M059J (cell line): ENCODE results near the gene PREB. TPM values are rescaled to one million over a fixed set of nuclear protein-coding genes. Genes with fewer than 3 reads are reported as not detected.

ENCODE experiments used
- DNase-seq: peaks from one replicate; pipeline ENCODE4 v3.0.0-alpha.2; 2012; ENCODE audit warnings: low read depth
- total RNA-seq: library from RNA; depleted of rRNA; stranded (reverse); fragments of >200 nt; shearing (Covaris generic); gene quantifications from 2 replicates; pipeline ENCODE4 v1.2.3, GENCODE V29; 2014

PREB gene
- total RNA-seq, 1 experiment from 2014 or later: 64.9 TPM

DNA sequence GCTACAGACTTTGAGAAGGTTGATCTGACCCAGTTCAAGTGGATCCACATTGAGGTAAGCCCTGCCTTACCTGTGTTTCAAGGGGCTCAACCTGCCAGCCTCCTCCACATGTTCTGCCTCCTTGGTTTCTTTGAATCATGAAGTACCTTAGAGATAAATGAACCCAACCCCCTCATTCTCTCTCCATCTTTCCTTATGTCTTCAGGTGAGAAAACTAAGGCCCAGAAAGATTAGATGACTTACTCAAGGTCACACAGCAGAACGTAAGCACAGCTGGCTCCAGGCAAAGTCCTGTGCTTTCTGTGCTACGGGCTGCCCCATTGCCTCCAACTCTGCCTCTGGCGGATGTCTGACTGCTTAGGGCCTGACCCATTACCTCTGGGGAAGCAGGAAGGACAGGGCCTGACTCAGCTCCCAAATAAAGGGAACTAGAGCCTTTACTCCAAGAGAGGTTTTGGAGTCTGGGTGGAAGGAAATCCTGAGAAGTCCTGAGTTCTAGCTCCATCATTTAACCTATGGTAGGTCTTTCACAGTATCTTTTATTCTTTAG is 37.6 kb downstream of the PREB start:
- DNase-seq: no peak

DNA sequence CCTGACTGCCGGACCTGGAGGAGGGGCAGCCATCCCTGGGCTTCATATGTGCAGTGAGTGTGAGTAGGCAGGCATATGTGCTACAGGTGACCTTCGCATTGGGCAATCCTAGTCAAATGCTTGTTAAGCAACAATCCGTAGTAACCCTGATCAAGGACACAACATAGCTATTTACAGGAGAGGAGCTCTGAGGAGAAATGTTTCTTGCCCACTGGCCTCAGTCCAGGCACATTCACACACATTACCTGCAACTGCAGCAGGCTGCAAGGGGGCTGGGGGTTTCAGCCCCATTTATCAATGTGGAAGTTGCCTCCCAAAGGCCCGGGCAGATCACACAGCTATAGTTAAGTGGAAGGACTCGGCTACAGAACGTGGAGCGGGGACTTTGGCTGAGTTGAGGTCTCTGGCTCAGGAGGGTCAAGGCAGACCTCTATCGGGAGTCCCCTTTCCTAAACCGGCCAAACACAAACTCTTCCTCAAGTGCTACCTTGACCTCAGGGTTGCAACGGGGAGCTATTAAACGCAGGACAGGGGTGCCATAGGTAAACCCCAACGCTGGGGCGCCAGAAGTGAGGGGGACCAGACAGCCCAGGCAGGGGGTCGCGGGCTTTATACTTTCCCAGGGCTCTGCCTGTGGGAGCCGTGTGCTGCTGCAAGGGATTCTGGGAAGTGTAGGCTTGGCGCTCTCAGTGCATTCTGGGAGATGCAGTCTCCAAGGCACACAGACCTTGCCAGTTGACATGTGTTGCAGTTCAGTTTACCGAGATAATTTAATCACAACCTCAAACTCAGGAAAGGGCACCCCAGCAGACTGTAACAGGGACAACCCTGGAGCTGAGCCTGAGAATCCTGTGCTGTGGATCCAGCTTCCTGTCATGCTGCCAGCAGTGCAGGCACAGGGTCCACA is 38.4 kb downstream of the PREB start:
- peak; percentile 36 for DNase-seq

DNA sequence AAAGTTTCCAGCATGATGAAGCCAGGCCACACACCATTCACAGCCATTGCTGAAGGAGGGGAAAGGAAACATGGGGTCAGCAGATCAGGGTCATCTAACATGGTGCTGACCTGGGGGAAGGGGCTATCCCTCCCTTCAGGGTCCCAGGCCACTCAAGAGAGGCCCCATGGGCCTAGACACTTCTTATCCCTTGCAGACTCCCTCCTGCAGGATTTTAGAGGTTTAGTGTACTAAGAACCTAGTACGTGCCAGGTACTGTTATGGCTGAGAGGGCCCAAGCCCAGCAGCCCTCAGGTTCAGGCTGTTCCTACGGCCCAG is 39.0 kb downstream of the PREB start:
- DNase-seq: no peak

DNA sequence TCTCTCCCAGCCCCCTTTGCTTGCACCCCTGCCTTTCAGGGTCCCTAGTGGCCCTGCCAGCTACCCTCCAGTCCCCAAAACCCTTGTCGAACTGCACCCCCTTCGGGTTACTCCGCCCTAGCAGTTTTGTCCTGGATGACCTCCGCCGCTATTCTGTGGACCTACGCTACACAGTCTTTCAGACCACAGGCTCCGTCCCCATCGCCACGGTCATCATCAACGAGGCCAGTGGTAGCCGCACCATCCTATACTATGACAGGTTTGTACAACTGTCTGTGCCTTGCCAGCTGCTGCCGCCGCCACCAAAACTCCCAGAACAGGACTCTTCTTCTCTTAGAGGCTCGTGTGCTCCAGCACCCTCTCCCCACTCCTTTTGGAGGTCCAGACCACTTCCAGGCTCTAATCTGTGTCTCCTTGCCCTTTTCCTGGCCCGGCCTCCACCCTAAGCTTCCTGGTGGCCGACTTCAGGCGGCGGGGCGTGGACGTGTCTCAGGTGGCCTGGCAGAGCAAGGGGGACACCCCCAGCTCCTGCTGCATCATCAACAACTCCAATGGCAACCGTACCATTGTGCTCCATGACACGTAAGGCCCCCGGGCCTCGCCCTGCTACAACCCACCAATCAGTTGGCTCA is 40.0 kb downstream of the PREB start:
- no peak for DNase-seq

DNA sequence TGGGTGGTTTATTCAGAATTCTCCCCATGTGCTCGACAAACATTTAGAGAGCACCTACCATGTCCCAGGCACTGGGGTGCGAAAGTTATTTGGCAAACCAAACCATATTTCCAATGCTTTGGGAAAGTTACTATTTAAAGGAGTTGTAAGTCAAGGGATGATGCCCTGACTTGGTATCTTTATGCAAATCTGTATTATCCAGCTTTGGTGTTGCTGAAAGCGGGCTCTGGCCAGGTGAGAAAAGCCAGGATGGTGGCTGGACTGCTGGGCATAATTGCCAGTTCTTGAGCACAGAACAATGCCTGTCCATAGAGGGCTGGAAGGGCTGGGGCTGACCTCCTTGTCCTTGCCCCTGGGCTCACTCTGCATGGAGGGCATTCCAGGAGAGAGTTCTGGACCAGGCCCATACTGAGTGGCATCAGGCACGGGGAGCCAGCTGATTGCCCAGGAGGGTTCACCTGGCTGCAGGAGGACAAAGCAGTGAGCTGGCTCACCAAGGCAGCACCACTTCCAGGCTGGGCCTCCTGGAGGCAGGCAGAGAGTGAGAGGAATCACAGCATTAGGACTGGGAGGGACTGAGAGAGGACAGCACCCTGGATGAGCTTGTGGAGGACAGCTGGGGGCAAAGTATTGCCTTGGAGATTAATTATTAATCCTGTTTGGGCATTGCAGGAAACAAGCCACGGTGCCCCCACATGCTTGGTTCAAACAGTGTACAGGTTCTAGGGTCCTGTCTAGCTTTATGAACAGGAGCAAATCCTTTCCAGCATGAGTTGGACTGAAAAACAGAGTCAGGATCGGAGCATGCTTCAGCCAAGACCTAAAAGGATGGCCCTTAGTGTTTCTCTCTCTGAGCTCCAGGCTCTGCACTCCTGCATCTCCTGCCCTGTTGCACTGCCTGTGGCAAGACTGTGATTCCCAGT is 40.7 kb downstream of the PREB start:
- no peak for DNase-seq

DNA sequence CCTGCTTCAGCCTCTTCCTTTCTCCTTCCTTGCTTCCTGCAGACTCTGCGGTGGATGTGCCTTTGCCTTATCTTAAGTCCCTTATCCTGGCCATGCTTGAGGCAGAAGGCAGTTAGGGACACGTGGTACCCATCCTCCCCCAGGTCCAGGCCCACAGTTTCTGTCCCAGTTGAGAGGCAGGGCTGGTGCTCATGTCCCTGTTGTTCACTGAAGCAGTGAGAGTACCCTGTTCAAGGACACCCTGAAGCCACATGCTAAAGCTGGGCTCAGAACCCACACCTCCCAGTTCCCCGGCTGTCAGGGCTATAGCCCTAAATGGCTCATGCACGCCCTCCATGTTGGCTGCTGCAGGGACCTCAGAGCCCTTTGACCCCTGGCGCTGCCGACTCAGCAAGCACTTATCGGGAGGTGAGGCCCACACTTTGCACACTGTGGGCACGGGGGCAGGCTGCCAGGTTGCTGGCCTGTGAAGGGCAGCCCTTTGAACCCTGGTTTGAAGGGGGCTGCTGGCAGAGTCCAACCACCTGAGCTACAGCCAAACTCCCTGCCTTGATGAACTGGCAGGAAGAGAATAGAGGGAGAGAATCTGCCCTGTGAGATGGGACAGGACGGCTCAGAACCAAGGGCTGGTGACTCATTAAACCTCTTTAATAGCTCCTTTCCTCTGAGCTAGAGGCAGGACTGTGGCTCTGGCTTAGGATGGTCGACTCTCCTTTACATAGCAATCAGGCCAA is 41.6 kb downstream of the PREB start:
- DNase-seq: peak; percentile 20

DNA sequence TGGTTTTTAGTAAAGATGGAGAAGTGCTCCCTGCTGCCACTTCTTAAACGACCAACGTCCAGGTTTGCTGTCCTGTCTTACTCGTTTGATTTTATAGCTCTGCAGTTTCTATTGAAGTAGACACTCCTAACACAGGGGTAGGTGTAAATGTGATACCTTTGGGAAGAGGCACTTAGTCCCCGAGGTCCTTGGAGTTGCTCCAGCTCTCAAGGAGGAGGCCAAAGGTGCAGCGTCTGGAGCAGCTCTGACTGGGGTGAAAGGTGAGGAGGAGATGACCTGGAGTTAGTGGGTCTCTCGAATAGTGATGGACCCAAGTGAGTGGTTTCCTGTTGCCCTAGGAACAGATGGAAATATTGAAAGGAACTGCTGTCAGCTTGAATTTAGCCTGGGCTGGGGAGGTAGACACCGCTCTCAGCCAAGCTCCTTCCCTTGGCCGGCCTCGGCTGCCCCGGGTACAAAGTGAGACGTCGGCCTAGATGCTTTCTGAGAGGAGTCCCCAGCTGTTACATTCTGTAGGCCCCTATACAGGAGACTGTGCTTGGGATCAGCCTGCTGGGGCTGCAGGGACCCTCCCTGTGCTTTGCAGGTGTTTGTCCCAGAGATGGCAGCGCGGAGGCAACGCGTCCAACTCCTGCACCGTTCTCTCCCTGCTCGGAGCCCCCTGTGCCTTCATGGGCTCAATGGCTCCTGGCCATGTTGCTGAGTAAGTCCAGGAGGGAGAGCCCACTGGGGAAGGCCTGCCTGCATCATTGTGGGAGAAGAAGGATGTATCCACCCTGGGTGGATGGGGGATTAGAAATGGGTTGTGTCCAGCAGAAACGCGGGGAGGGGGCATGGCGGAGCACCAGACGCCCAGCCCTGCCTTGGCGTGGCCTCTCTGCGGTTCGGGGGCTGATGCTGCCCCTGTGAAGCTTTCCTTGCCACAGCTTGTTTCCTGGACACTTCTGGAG is 42.4 kb downstream of the PREB start:
- no peak for DNase-seq

DNA sequence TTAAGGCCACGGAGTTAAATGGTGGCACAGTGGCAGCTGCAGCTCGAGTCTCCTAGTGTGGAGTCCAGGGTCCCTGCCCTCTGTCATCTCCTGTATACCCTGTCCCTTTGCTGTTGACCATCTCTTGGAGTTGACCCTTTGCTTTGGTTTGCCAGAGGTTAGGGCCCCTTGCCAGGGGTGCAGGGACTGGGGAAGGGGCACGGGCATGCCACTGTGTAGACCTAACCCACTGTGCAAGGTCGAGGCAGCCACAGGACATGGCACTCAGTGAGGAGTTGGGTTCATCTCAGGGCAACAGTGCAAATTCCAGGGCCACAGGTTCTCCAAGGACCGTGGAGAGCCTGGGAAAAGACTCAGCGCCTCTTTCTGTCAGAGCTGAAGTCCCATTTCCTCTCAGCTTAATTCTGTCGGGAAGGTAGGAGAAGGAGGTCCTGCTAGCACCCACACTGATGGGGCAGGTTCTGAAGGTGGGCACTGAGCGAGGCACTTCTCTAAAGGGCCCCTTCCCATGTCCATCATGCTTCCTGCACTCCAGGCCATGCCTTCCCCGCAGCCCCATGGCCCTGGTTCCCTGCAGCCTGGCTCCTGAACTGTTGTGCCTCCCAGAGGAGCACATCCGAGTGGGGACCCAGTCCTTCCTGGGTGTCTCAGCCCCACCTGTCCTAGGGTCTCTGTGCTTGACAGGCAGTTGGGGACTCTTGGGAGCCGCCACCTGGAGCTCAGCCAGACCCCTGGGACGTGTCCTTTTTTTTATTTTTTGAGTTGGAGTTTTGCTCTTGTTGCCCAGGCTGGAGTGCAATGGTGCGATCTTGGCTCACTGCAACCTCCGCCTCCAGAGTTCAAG is 45.1 kb downstream of the PREB start:
- DNase-seq: no peak

DNA sequence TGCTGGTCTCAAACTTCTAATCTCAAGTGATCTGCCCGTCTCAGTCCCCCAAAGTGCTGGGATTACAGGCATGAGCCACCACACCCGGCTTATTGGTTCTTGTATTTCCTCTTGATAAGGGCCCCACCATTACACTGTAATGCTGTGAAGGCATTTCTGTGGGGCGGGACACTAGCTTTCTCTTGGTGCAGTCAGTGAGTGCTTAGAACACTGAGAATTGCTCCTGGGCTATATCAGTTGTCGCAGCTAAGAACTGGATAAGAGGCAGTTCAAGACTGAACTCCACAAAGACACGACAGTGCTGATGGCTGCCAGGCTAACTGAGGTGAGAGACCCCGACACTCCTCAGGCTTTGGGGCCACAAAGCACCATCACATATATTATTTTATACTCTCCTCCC is 45.8 kb downstream of the PREB start:
- no peak for DNase-seq

DNA sequence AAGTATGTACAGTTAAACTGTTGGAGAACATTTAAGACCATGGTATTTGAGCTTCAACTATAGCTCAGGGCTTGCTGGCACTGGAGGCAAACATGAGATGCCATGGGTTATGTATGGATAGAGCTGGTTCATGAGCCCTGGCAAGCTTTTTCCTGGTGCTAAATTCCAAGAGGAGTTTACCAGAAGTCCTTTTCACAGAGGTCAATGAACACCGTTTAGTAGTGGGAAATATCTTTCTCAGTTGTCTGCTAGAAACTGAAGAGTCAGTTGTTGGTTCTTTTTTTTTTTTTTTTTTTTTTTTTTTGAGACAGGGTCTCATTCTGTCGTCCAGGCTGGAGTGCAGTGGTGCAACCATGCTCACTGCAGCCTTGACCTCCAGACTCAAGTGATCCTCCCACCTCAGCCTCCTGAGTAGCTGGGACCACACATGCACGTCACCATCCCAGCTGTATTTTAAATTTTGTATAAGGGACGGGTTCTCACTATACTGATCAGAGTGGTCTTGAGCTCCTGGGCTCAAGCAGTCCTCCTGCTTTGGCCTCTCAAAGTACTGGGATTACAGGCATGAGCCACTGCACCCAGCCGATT is 46.5 kb downstream of the PREB start:
- DNase-seq: no peak

DNA sequence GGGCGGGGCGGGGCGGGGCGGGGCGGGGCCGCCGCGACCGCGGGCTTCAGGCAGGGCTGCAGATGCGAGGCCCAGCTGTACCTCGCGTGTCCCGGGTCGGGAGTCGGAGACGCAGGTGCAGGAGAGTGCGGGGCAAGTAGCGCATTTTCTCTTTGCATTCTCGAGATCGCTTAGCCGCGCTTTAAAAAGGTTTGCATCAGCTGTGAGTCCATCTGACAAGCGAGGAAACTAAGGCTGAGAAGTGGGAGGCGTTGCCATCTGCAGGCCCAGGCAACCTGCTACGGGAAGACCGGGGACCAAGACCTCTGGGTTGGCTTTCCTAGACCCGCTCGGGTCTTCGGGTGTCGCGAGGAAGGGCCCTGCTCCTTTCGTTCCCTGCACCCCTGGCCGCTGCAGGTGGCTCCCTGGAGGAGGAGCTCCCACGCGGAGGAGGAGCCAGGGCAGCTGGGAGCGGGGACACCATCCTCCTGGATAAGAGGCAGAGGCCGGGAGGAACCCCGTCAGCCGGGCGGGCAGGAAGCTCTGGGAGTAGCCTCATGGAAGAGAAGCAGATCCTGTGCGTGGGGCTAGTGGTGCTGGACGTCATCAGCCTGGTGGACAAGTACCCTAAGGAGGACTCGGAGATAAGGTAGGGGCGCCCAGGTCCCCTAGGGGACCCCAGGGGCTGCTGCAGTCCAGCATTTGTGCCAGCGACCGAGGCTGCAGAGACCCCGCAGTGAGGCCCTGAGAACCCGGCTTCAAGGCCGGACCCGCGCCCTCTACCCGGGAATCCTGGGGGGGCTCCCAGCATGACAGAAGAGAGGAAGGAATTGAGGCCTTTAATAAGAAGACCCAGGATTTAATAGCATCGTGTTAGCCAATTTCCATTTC is 47.5 kb downstream of the PREB start, which contains the start of gene KHK:
Gene KHK (plus strand): TSS at position 49 of the 870 bp plus-strand sequence. CDS start 488 bp downstream, at position 537.
- DNase-seq: peak; percentile 11

DNA sequence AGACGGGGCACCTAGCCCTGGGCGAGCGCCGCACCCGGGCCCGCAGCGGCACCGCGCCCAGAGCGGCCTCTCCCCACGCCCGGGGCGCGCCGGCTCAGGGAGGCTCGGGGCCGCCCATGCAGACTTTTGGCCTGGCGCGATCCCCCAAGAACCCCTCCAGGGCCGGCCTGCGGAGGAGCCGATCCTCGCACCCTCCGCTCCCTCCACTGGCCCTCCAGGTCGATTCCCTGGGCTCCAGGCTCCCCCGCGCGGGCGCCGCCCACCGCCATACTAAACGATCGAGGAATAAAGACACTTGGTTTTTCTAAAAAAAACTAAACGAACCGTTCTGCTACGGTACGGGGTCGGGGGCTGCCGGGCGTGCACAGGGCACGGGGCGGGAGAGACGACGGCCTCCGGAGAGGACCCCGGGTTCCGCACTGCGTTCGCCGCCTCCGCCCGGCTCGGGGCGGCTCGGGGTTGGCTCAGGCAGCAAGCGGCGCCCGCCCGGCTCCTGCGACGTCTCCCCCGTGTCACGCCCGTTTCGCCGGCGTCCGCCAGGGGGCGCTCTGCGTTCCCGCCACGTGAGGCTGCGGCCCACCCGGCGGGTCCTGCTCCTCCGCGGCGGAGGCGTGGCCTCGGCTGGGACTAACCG is 48.2 kb downstream of the PREB start:
- peak; percentile 84 for DNase-seq

DNA sequence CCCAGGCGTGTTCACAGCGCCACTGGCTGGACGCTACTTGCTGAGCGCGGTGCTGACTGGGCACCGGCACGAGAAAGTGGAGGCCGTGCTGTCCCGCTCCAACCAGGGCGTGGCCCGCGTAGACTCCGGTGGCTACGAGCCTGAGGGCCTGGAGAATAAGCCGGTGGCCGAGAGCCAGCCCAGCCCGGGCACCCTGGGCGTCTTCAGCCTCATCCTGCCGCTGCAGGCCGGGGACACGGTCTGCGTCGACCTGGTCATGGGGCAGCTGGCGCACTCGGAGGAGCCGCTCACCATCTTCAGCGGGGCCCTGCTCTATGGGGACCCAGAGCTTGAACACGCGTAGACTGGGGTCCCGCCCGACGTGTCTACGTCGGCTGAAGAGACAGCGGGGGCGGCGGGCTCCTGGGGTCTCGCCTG is 48.8 kb downstream of the PREB start:
- DNase-seq: peak; percentile 57

DNA sequence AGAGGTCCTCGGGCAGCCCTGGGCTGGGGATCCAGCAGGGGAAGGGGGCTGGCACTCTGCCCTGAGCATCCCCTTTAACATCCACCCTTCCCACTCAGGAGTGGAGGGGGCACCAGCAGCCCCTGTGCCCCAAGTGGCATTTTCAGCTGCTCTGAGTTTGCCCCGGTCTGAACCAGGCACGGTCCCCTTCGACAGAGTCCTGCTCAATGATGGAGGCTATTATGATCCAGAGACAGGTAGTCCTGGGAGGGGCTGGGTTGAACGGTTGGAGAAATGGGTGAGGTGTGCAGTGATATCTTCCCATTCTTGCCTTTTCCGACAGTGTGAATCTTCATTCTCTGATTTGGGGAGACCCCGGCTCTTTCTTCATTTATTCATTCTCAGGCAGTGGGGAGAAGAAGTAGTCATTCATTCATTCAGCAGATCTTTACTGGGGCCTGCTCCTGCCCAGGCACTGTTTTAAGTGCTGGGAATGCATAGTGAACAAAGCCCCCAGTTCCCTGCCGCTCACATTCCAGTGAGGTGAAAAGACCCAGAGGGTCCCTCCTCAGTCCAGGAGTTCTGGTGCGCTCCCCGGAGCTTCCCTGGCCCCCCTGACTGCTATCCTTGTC is 49.3 kb downstream of the PREB start:
- DNase-seq: no peak

DNA sequence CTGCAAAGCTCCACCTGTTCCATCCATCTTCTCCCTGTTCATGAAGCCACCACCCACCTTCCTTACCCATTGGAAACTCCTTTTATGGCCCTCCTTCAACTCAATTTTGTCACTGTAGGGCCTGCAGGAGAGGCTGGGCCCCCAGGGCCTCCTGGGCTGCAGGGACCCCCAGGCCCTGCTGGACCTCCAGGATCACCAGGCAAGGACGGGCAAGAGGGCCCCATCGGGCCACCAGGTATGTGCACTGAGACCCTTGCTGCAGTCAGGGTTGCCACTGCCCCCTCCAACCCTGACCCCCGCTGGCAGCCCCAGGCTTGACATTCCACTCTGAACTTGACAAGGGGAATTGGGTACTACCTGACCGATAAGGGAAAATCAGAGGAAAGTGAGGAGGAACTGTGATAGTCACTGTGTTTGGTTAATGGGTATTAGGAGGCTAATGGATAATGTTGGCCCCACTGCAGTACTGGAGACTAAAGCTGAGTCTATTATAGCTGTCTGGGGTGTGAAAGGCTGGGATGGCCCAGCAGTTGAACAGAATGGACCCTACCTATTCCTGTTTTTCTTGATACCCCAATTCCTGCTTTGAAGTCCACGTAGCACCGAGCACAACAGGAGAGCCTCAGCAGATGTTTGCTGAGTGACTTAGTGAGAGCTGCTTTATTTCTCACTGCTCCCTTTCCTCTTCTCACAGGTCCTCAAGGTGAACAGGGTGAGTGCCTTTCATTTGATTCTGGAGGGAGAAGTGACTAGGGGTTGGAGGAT is 50.0 kb downstream of the PREB start:
- DNase-seq: no peak
